ENCODE measurements around the gene WDR44.
A peak's percentile ranks its signal among the peaks of the same experiment; 100 is the strongest.

The WDR44 gene

DNA sequence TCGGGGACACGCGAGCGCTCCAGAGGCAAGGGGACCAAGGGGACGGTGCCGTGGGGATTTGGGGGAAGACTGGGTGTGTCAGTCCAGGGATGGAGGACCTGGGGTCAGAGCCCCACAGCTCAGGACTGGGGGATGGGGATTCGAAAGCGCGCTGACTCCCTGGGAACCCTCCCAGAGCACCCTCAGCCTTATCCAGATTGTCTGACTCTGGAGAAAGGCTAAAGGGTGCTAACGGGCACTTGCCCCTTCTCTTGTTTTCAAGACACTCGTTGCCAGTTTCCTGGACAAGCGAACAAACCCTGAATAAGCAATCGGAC is 150.8 kb downstream of the WDR44 start:
- POLR2A ChIA-PET (ENCODE audit: low non-redundant PET): no interaction called here
- CTCF ChIA-PET: no interaction called here
- DNase-seq (ENCODE audit: low spot score): no peak
- H3K27ac ChIP-seq: peak overlapping the region; percentile 83
- TF ChIP-seq, protein P1, sequence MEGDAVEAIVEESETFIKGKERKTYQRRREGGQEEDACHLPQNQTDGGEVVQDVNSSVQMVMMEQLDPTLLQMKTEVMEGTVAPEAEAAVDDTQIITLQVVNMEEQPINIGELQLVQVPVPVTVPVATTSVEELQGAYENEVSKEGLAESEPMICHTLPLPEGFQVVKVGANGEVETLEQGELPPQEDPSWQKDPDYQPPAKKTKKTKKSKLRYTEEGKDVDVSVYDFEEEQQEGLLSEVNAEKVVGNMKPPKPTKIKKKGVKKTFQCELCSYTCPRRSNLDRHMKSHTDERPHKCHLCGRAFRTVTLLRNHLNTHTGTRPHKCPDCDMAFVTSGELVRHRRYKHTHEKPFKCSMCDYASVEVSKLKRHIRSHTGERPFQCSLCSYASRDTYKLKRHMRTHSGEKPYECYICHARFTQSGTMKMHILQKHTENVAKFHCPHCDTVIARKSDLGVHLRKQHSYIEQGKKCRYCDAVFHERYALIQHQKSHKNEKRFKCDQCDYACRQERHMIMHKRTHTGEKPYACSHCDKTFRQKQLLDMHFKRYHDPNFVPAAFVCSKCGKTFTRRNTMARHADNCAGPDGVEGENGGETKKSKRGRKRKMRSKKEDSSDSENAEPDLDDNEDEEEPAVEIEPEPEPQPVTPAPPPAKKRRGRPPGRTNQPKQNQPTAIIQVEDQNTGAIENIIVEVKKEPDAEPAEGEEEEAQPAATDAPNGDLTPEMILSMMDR (conservative IDR thresholded peaks at IDR 0.05; ENCODE audit: low read depth): no peak

DNA sequence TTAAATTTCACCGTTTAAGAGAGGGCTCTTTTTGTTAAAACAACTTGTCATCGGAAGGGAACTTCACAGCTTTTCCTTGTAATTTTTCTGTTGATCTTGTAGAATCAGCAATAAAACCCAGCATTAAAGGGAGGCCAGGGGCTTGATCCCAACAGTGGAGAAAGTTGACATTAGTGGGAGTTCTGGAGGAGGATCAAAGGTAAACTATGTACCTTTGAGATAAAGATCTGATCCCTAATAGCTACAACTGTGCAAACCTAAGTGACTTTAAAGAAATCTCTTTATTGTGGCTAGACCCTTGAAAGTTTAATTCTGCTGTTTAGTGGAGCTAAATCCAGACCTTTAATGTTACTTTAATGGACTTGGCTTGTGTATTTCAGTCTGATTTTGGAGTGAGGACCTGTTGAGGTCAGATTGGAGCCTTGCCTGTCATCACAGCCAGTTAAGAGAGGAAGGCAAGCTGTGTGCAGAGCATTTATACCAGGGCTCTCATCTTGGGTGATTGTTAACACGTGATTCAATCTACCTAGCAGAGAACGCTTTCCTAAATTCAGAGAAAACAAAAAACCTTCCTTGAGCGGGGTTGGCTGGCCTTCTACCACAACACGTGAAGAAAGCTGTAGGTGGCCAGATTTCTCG is 151.4 kb downstream of the WDR44 start:
- POLR2A ChIA-PET (ENCODE audit: low non-redundant PET): no interaction called here
- TF ChIP-seq, protein P1 (conservative IDR thresholded peaks at IDR 0.05; ENCODE audit: low read depth): no peak
- DNase-seq (ENCODE audit: low spot score): no peak
- CTCF ChIA-PET: interaction anchor here (1.1 kb wide), 1 partner anchor 130 kb away, joined by 3 read pairs; no protein-coding TSS in a partner anchor
- no peak overlapping the region for H3K27ac ChIP-seq

DNA sequence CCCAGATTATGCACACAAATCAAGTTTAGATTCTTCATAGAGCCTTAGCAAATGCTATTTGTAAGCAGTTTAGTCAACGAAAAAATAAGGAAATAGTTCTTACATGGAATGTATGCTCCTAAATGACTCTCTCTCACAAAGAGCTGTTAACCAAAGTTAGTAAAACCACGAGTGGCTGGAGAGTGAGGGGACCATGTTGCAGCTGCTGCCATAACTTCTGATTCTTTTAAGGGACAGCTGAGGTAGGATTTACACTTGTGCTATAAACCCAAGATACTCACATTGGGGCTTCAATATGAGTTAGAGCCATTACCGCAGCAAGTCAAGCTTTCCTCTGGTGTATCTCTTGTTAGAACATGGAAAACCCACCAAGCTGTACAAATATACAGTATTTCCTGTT is 152.4 kb downstream of the WDR44 start:
- DNase-seq (ENCODE audit: low spot score): no peak
- CTCF ChIA-PET: interaction anchor here (0.6 kb wide), 1 partner anchor 680 kb away, joined by 3 read pairs; no protein-coding TSS in a partner anchor
- TF ChIP-seq, protein P1 (conservative IDR thresholded peaks at IDR 0.05; ENCODE audit: low read depth): no peak
- no peak overlapping the region for H3K27ac ChIP-seq
- POLR2A ChIA-PET (ENCODE audit: low non-redundant PET): no interaction called here

DNA sequence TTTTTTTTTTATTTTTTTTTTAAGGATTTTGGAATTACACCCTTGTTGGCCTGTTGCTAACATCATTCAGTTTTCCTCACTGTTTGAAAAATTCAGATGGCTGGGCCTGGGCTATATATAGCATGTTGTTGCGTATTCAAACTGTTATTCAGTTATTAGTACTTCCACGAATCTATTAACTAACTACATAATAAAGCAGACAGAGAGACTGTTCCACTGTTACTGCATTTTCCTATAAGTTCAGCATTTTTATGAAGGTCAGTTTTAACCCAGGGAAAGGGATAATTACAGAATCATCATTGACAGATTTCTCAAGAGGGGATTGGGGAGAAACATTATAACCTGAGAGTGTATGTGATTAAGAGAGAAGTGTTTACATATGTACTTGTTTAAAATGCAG is 152.8 kb downstream of the WDR44 start:
- no peak overlapping the region for H3K27ac ChIP-seq

DNA sequence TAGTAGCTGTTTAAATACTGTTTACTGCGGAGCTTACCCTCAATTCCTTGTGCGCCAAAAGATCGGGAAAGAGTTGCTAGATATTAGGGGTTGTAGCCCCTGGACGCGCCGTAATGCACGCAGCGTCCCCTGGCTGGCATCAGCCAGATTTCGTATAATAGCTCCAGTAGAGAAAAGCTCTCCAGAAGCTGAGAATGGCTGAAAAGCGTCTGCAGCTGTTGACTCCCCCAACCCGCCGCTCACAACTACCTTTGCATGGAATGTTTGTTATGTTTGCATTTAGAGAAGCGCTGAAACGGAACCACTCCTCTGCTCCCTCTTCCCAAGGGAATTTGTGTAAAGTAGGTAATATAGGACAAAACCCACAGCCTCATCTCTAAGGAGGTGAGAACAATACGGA is 153.4 kb downstream of the WDR44 start:
- ChIA-PET CTCF (interaction anchor here (0.6 kb wide), 1 partner anchor 91 kb away, joined by 3 read pairs; no protein-coding TSS in a partner anchor), POLR2A (ENCODE audit: low non-redundant PET) (no interaction called here)
- no peak overlapping the region for H3K27ac ChIP-seq
- DNase-seq (ENCODE audit: low spot score): no peak
- TF ChIP-seq, protein P1 (conservative IDR thresholded peaks at IDR 0.05; ENCODE audit: low read depth): no peak

More for the DNA sequence above, 152.8 kb downstream of the WDR44 start:
- no peak for DNase-seq (ENCODE audit: low spot score)
- ChIA-PET CTCF (interaction anchor here (0.6 kb wide), 1 partner anchor 680 kb away, joined by 3 read pairs; no protein-coding TSS in a partner anchor), POLR2A (ENCODE audit: low non-redundant PET) (no interaction called here)
- TF ChIP-seq, protein P1 (conservative IDR thresholded peaks at IDR 0.05; ENCODE audit: low read depth): no peak

Measured in RWPE1 (cell line).